HG03521 (cell line): ENCODE results near the gene MAP2K5.

Source experiments
- ATAC-seq: cut with Tn5 transposase; IDR thresholded peaks from one replicate; pipeline ENCODE4 v1.9.1; 2021; ENCODE audit warnings: mild to moderate bottlenecking, moderate library complexity; ENCODE audit not compliant: unreplicated experiment

Gene MAP2K5

DNA sequence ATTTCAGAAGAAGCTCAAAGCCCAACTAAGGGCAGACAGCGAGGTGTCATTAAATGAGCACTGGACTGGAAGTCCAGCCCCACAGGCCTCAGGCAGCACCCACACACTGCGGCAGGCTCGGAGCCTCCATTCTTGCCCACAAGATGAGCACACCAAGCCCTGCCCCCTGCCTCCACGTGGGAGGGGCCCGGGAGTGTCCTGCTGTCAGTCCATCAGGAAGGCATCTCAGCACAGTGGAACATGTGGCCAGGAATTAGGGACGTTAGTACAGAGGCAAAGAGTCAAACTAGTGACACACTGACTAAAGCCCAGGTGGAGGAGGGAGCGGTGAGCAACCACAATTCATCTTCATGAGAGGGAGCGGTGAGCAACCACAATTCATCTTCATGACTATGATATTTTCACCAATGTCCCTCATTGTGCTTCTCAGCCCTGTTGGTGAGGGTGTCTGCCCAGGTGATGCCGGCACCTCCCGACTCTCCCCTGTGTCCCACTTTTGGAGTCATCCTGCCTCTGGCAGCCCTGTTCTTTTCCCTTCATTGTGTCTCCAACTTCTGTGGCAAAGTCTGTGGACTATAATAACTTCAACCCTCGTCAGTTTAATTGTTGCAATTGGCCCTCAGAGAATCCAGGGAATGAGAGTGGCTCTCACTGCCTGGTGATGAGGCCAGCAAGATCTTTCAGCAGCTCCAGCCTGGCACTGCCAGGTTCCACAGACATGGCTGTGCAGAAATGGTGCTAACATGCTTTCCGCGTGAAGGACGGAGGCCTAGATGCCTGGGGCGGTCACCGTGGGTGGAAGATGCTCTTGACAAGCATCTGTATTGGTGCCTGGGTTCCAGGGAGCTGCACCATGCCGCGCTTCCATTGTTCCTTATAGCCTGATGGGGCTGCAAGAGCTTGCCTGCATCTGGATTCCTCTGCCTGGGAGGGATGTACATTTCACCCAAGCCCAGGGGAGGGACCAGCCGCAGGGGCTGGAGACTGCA is 259.7 kb downstream of the MAP2K5 start:
- ATAC-seq = no peak

DNA sequence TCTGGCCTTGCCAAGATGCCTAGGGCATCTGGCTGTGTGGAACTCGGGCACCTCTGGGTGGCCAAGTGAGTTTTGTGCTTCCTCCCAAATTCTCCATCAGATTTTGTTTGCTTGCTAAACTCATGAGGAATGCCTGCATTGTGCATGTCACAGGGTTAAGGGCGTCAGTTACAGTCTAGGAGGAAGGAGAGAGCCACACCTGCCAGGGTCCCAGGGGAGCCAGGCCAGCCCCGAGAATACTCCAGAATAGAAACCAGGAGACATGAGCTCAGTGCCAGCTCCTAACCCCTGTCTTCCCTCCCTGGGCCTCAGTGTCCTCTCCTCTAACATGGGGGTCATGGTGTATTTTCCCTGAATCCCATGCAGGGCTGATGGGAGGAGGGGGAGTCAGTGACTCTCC is 260.8 kb downstream of the MAP2K5 start:
- no peak for ATAC-seq

DNA sequence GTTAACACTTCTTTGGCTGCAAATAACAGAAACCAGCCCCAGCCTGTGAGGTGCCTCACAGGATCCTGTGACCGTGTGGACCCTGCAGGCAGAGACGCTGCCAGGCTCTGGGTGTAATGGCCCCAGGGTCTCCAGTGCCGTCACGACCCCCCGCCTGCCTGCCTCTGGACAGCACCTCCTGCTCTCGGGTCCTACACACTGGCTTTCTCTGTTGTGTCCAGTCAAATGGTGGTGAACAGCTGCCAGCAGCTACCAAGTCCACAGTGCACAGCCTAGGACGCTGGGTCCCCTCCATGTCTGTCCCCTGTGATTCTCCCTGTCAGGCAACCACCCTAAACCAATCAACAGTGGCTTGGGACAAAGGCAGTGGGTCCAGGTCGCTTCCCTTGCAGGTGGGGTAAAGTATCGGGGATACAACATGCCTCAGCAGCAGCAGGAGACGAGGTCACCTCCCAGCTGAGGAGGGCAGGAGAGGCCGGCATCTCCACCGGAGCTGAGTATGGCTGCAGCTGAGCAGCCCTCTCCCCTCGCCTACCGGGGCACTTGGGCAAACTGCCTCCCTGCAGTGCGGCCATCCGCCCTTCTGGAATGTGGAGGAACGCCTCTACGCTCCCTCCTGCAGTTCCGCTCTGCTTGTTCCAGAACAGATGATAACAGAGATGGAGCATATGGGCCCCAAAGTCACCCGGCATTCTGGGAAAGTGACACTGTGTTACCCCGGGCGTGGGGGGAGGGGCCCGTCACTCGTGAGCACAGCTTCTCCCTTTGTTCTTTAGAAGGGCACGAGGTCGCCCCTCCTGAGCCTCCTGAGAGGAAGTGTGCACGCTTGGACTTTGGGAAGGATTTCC is 261.7 kb downstream of the MAP2K5 start:
- no peak for ATAC-seq

- no peak for ATAC-seq
Observed at GRCh38 chr15:67805008-67805665, 262.6 kb downstream of the MAP2K5 start.

DNA sequence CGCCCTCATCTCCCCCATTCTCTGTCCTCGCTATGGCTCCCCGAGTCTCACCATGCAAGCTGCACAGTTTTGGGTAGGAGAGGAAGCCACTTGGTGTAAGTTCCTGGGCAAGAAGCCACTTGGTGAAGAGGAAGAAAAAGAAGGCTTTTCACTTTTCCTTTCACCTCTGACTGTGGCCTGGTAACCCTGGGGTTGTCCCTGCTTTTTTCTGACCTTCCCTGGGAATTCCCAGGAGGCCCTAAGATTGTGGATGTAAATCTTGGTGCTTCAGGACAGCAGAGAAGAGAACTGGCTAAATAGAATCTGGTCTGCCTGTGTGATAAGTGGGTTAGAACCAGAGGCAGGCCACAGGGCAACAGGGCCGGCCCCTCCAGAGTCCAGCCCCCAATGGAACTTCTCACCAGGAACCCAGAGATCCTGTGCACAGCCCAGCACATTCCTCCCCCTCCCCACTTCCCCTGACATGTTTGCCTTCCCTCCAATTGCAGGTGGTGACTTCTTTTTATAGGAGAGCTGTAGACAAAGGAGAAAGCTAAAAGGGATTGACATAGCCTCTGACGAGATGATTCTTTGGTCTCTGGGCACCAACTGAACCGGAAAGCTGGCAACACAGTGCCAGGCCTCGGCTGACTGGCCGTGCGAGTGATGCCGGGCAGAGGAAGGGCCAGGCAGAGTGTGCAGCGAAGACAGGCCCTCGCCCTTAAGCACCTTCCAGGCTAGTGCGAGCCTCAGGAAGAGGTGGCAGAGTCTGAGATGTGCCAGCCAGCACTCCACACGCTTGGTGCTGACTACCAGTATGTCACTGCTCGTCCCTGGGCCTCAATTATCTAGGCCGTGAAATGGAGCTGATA is 263.4 kb downstream of the MAP2K5 start:
- no peak for ATAC-seq

DNA sequence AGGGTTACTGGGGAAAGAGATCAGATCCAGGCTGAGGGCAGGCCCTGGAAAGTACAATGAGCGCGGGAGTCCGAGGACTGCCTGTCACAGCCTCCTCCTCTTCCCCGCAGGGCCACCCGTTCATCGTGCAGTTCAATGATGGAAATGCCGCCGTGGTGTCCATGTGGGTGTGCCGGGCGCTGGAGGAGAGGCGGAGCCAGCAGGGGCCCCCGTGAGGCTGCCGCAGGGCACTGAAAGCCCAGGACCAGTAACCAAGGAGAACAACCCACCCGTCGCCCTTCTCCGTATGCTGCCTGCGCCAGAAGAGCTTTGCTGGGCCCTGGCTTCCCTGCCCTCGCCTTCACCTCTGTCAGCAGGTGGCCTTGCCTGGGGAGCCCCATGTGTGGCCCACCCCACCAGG is 264.0 kb downstream of the MAP2K5 start:
- no peak for ATAC-seq

DNA sequence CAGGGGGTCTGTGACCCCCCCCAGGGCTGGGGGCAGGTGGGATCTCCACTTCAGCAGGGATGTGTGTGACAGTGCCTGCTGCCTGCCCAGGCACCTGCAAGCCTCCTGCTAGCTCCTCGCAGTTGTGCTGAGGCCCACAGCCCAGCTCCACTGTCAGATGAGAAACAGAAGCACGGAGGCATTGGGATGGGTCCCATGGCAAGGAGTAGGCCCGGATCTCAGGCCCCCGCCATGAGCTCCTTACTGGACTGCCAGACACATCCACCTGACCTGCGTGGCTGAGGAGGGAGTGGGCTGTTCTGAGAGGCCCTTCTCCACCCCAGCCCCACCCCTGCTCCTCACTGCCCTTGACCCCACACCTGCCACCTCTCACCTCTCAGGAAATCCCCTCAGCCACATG is 264.6 kb downstream of the MAP2K5 start:
- no peak for ATAC-seq

DNA sequence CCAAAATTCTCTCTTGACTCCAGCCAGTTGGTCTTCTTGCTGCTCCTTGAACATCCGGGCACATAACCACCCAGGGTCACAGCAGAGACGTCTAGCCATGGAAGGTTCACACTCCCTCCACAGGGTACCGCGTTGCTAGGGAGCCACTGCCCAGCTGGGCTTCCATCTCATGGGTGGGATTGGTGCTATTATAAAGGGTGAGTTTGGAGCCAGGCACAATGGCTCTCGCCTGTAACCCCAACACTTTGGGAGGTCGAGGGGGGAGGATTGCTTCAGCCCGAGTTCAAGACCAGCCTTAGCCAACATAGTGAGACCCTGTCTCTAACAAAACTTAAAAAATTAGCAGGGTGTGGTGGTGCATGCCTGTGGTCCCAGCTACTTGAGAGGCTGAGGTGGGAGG is 265.3 kb downstream of the MAP2K5 start:
- no peak for ATAC-seq

GRCh38 chr15:67808821-67809220 is 266.3 kb downstream of the MAP2K5 start:
- no peak for ATAC-seq

- no peak for ATAC-seq
Observed at GRCh38 chr15:67809441-67809840, 266.9 kb downstream of the MAP2K5 start.

DNA sequence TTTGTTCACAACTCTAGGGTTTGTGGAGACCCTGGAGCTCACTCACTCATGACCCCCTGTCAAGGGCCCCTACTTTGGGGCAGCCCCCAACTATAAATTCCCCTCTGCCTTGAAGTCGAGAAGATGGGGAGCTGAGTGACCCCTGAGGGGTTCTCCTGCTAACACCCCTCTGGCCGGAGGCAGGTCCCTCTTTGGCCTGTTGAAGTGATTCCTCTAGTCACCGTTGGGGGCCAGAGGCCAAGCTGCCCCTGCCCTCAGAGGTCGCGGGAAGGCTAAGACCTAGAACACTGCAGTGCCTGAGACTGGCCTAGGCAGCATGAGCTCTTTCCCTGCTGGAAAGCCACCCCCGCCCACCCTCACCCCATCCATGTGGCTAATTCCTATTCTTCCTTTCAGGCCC is 267.4 kb downstream of the MAP2K5 start:
- no peak for ATAC-seq

DNA sequence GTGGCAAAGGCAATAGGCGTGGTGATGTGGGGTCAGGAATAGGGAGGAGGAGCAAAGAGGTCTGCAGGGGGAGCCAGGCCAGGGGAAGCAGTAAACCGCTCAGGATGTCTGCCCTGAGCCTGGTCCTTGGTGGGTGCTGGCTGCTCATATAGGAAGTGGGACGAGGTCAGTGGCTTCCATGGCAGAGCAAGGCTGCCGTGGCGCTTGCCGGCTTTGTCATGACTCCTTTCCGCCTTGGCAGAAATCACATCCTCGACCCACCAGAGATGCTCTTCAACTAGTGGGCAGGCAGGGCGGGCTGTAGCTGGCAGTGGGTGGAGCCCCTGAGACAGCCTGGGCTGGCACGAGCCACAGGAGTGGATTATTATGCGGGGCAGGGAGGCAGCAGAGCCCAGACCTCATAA is 269.7 kb downstream of the MAP2K5 start:
- ATAC-seq = no peak

GRCh38 chr15:67813104-67813634 is 270.7 kb downstream of the MAP2K5 start:
- ATAC-seq = no peak

DNA sequence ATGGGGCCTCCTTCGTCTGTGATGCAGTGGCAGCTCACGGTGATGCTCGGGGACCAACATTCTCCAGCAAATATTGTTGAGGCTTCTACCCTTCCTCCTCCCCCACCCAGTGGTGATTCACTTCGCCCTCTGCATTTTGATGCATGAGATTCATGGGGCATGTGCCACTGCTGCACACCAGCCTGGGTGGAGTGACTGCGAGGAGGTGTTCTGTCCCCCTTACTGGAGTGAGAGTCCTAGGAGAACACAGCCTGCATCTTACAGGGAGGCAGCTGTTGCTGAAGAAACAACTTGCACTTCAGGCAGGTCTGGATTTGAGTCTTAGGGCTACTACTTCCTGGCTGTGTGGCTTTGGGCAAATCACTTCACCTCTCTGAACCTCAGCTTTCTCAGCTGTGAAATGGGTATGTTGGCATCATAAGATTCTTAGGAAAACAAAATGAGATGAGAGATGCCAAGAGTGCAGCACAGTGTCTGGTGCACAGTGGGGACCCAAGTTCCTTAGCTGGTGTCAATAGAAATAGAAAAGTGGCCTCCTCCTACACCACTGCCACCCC is 272.6 kb downstream of the MAP2K5 start:
- ATAC-seq = no peak

- ATAC-seq = no peak
Observed at GRCh38 chr15:67816668-67817067, 274.2 kb downstream of the MAP2K5 start.

- no peak for ATAC-seq
Observed at GRCh38 chr15:67818464-67818863, 276.0 kb downstream of the MAP2K5 start.

DNA sequence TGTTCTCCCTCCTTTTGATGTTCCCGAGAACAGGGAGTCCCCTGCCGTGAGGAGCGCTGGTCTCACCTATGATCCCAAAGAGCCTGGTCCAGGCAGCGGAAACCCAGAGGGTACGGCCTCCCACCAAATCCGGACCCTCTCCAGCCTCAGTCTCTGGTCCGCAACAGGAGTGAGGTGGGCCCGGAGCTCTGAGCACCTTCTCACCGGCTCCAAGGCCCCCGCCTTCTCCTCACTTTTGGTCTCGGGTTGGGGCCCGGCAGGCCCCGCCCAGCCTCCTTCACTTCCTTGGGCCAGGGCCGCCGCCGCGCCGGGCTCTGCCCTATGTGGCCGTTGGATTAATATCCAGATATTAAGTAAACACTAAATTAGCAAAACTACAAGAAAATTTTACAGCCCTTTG is 277.1 kb downstream of the MAP2K5 start:
- no peak for ATAC-seq

GRCh38 chr15:67820122-67820991 is 277.9 kb downstream of the MAP2K5 start:
- ATAC-seq = no peak
